Pulmonary artery endothelial cell (primary cell): ENCODE data around the gene ADGRL3. TPM values are rescaled to one million over a fixed set of nuclear protein-coding genes. Genes with fewer than 3 reads are reported as not detected.

Experiments
- DNase-seq: peaks from one replicate; pipeline ENCODE4 v3.0.0-alpha.2; 2011; ENCODE audit warnings: low read depth, low spot score
- total RNA-seq: library from RNA; depleted of rRNA; stranded (reverse); fragments of >200 nt; gene quantifications from 2 replicates; pipeline ENCODE4 v1.2.3, GENCODE V29; 2014

The ADGRL3 gene
- total RNA-seq, 1 donor from 2014 or later = not detected

GRCh38 chr4:61541459-61541858 is 341.3 kb downstream of the ADGRL3 start:
- no peak for DNase-seq

- DNase-seq = no peak
These were observed 343.9 kb downstream of the ADGRL3 start for GRCh38 chr4:61543976-61544375.

- no peak for DNase-seq
These were observed 345.9 kb downstream of the ADGRL3 start for GRCh38 chr4:61545902-61546480.

GRCh38 chr4:61549336-61549735 is 349.2 kb downstream of the ADGRL3 start:
- DNase-seq = no peak

- no peak for DNase-seq
These were observed 353.5 kb downstream of the ADGRL3 start for GRCh38 chr4:61553557-61554125.

GRCh38 chr4:61555789-61556188 is 355.7 kb downstream of the ADGRL3 start:
- no peak for DNase-seq

GRCh38 chr4:61556277-61556676 is 356.2 kb downstream of the ADGRL3 start:
- no peak for DNase-seq

- DNase-seq = no peak
These were observed 359.3 kb downstream of the ADGRL3 start for GRCh38 chr4:61559396-61559795.

GRCh38 chr4:61561028-61561427 is 360.9 kb downstream of the ADGRL3 start:
- DNase-seq = no peak

- no peak for DNase-seq
These were observed 371.8 kb downstream of the ADGRL3 start for GRCh38 chr4:61571761-61572559.

GRCh38 chr4:61575796-61576195 is 375.7 kb downstream of the ADGRL3 start:
- no peak for DNase-seq

- no peak for DNase-seq
These were observed 379.7 kb downstream of the ADGRL3 start for GRCh38 chr4:61579786-61580185.

- DNase-seq = no peak
These were observed 380.7 kb downstream of the ADGRL3 start for GRCh38 chr4:61580721-61581377.

GRCh38 chr4:61583696-61584095 is 383.6 kb downstream of the ADGRL3 start:
- DNase-seq = no peak

GRCh38 chr4:61588621-61589402 is 388.7 kb downstream of the ADGRL3 start:
- DNase-seq = no peak

- DNase-seq = no peak
These were observed 390.8 kb downstream of the ADGRL3 start for GRCh38 chr4:61590881-61591280.

- no peak for DNase-seq
These were observed 396.6 kb downstream of the ADGRL3 start for GRCh38 chr4:61596606-61597340.

GRCh38 chr4:61603086-61603485 is 403.0 kb downstream of the ADGRL3 start:
- DNase-seq = no peak

- DNase-seq = no peak
These were observed 403.9 kb downstream of the ADGRL3 start for GRCh38 chr4:61604054-61604453.

- DNase-seq = no peak
These were observed 405.9 kb downstream of the ADGRL3 start for GRCh38 chr4:61605984-61606383.

GRCh38 chr4:61614231-61614630 is 414.1 kb downstream of the ADGRL3 start:
- DNase-seq = no peak
